HG03108 (cell line): ENCODE data around the gene MARCKS.

Source experiments
- ATAC-seq: cut with Tn5 transposase; IDR thresholded peaks from one replicate; pipeline ENCODE4 v1.9.1; 2021; ENCODE audit warnings: moderate library complexity; ENCODE audit not compliant: unreplicated experiment

The MARCKS gene

DNA sequence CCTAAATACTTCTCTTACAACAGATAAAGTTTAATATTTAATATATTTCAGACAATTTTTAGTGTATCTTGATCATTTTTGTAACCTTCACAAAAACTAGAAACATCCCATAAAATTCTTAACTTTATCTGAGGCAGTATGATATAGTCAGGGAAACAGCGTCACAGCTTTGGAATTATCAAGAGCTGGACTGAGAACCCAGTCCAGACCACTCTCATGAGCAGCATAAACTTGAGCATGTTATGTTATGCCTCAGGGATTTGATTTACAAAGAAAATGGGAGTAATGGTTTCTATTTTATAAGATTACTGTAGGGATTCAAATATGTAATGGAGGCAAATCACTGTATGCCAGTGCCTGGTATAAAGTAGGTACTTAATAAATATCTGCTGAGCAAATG is 8.3 kb upstream of the MARCKS start:
- ATAC-seq: no peak

DNA sequence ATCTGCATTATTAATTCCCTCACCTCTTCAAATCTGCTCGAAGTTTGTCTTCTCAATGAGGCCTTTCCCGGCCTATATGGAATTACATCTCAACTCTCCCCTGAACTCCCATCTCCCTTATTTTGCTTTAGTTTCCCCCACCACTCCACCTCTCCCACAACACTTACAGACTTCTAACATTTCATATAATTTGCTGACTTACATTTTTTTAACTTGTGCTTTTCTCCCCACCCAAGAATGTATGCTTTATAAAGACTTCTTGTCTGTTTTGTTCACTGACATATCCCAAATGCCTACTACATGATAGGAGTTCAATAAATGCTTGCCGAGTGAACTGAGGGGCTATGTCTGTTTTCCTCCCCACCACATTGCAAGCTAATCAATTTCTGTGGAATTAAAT is 3.9 kb upstream of the MARCKS start:
- ATAC-seq: no peak

DNA sequence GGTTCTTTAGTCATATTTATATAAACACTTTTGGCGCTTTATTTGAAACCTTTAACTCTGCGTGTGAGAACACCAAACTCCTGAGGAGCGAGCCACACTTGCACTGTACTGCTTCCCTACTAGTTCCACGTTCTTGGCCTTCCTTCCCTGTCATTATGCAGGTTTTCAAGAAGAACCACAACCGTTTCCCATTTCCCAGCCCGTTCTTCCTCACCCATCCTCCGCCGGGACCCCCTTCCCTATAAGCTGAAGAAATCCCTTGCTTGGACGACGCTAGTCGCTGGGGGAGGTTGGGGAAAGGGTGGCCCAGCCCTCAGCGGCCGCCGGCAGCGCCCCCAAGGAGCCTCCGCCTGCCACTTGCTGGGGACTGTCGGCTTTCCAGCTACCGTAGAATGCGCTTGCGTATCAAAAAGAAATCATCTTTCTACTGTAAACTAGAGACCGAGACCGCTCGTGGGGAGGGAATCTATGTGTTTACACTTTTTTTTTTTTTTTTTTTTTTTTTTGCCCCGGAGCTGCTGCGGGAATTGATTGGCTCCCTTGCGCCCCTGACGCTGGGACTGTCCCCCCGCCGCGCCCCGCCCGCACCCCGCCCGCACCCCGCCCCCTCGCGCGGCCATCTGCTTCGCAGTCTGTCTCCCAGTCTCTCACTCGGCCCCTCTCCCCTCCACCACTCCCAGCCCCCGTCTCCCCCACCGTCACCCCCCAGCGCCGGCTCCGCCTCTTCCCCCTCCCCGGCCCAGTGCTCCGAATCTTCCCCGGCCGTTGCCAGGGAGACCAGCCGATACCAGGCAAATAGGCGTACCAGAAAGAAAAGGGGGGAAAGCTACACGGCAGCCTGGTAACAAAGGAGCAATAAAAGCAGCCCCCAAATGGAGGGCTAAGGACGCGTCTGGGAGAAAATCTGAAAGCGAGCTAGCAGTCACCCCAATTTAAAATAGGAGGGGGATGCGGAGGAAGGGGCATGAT is 2.3 kb upstream of the MARCKS start:
- ATAC-seq: peak; percentile 15

DNA sequence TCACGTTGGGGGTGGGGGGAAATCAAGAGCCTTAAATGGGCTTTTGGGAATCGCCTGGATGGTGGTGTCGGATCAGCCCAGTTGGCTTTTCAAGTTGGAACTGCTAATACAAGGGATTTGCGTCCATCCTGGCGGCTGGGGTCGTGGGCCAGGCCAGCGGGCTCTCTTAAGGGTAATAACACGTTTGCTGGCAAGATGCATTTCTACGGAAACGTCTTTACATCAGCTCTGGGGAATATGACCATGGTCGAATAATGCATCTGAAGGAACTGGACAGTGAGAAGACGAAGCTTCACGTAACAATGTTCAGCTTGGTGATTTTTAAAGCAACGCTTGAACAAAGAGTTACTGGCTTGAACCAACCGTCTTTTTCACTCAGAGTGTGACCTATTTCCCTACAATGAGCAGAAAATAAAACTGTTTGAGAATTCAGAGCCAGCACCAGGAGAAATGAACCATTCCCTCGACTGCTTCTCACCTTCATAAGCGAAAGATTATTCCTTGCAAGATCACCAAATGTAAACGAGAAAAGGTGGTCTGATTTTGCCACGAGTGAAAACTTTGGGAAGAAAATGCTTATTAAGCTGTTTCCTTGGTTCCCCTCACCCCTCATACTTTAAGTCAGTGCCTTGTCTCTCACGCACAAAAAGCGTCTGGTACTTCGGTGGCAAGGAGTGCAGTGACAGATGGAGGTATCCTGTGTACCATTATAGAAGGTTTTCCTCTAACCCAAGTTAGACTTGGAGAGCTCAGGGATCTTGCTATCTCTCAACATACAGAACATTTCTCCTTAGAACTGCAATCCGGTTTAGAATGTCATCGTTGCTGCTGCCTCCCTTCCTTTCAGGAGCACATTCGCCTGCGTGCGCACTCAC is 1.4 kb upstream of the MARCKS start:
- no peak for ATAC-seq

DNA sequence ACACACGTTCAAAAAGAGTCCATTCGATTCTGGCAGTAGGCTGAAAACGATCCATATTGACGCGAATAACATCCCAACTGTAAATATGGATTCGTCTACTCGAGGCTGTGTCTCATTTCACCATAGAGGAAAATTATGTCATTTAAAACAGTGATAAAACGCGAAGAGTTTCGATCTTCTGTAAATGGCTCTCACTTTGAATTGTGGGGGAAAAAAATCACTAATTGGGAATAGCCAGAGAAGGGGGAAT is 845 bp upstream of the MARCKS start:
- no peak for ATAC-seq

DNA sequence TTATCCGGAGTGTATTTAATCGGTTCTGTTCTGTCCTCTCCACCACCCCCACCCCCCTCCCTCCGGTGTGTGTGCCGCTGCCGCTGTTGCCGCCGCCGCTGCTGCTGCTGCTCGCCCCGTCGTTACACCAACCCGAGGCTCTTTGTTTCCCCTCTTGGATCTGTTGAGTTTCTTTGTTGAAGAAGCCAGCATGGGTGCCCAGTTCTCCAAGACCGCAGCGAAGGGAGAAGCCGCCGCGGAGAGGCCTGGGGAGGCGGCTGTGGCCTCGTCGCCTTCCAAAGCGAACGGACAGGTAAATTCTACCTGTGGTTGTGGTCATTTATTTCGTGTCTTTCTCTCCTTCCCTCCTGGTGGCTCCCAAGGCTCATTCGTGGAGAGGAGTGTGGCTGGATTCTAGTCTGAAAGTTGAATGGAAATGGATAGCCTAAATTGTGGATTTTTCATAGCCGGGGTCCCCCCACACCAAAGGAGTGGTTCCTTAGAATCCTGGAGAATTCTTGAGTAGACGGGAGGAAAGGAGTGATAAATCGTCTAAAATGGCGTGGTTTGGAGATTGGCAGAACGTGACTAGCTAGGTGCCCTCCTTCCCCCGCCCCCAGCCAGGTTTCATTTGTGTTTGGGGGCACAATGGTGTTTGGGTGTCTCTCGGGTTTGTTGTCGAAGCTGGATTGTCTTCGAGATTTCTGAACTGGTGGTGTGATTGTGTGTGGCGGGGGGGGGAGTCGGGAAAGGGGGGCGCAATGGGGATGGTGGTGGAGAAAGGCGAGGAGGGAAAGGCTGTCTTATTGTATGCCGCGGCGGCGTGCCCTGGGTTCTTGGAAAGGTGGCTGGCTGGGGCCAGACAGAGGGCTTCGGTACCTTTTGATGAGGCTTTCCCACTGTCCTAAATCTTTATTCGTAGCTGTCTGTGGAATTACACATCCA is 673 bp downstream of the MARCKS start:
- ATAC-seq: no peak

DNA sequence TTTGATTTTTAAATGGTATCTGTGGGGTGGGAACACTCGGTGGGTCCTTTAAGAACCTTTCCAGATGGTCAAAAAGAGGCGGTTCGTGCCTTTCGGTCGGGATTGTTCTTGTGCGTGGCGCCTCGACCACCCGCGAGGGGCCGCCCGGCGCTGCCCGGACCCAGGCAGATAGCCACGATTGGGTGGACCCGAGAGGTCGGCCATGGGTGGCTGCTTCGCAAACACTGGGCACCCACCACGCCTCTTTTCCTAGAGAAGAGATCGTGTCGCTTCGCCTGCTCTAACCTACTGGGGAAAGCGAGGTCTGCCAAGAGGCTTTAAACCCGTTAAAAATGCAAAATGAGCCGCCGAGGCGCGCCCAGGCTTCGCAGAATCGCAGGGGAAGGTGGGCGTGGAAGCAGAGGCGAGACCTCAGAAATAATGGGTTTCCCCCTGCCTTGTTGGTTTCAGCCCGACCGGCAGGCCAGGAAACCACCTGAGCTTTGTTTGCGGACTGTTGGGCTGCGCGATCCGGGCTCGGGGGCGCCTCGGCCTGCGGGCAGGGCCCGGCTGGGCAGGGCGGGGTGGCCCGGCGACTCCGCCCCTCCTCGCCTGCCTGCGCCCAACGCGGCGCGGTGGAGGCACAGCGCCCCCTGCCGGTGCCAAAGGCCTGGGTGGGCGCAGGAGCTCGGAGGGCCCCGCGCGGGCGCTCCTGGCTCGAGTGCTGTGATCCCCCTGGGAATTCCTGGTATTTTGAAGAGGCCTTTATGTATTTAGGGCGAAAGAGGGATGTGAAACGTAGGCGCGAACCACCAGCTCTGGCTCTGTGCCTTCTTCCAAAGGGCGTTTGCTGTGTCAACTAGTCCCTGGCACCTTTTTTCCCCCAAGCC is 1.6 kb downstream of the MARCKS start:
- ATAC-seq: peak; percentile 76

DNA sequence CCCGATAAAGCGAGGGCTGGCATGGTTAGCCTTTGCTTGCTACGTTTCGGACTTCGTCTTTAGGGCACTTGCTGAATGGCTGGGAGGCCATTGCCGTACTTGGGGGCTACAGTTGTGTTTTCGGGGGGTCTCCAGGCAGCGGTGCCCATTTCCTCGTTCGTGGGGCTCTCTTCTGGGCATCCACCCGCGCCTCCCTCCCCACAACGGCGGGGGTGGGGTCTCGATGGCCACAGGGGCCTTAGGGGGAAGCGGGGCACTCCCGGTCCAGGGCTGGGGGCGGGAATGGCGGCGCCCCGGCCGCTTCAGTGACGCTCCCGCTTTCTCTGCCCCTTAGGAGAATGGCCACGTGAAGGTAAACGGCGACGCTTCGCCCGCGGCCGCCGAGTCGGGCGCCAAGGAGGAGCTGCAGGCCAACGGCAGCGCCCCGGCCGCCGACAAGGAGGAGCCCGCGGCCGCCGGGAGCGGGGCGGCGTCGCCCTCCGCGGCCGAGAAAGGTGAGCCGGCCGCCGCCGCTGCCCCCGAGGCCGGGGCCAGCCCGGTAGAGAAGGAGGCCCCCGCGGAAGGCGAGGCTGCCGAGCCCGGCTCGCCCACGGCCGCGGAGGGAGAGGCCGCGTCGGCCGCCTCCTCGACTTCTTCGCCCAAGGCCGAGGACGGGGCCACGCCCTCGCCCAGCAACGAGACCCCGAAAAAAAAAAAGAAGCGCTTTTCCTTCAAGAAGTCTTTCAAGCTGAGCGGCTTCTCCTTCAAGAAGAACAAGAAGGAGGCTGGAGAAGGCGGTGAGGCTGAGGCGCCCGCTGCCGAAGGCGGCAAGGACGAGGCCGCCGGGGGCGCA is 2.4 kb downstream of the MARCKS start:
- ATAC-seq: peak; percentile 0

DNA sequence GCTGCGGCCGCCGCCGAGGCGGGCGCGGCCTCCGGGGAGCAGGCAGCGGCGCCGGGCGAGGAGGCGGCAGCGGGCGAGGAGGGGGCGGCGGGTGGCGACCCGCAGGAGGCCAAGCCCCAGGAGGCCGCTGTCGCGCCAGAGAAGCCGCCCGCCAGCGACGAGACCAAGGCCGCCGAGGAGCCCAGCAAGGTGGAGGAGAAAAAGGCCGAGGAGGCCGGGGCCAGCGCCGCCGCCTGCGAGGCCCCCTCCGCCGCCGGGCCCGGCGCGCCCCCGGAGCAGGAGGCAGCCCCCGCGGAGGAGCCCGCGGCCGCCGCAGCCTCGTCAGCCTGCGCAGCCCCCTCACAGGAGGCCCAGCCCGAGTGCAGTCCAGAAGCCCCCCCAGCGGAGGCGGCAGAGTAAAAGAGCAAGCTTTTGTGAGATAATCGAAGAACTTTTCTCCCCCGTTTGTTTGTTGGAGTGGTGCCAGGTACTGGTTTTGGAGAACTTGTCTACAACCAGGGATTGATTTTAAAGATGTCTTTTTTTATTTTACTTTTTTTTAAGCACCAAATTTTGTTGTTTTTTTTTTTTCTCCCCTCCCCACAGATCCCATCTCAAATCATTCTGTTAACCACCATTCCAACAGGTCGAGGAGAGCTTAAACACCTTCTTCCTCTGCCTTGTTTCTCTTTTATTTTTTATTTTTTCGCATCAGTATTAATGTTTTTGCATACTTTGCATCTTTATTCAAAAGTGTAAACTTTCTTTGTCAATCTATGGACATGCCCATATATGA is 3.2 kb downstream of the MARCKS start:
- no peak for ATAC-seq

DNA sequence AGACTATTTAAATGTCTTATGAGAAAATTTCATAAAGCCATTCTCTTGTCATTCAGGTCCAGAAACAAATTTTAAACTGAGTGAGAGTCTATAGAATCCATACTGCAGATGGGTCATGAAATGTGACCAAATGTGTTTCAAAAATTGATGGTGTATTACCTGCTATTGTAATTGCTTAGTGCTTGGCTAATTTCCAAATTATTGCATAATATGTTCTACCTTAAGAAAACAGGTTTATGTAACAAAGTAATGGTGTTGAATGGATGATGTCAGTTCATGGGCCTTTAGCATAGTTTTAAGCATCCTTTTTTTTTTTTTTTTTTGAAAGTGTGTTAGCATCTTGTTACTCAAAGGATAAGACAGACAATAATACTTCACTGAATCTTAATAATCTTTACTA is 5.0 kb downstream of the MARCKS start:
- no peak for ATAC-seq

DNA sequence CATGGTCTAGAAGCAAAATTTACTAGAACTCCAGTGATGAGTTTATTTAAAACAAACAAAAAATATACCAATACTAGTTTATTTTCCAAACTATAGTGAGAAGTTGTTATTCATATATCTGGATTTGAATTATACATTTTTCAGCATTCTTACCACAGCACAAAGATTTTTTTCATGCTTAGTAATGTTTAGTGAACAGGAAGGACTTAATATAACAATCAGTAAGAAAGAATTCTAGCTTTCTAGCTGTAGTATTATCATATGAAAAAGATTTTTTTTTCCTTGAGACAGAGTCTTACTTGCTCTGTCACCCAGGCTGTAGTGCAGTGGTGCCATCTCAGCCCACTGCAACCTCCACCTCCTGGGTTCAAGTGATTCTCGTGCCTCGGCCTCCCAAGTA is 13.8 kb downstream of the MARCKS start:
- ATAC-seq: no peak

DNA sequence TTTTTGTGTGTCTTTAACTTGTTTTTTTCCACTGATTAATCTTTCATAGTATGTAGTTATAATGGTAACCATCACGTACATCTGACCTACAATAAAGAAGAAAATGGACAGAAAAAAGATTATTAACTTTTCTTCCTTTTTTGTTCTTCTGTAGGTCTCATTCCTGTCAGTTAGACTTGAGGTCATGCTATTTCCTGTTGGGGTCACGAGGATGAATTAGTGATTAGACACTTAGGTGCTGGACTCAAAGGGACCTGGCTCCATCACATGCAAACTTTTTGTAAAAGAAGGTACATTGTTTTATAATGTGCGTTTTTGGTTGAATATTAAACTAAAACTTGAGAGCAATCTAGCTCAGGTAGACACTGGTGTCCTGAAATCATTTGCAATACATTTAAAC is 14.8 kb downstream of the MARCKS start:
- ATAC-seq: no peak

DNA sequence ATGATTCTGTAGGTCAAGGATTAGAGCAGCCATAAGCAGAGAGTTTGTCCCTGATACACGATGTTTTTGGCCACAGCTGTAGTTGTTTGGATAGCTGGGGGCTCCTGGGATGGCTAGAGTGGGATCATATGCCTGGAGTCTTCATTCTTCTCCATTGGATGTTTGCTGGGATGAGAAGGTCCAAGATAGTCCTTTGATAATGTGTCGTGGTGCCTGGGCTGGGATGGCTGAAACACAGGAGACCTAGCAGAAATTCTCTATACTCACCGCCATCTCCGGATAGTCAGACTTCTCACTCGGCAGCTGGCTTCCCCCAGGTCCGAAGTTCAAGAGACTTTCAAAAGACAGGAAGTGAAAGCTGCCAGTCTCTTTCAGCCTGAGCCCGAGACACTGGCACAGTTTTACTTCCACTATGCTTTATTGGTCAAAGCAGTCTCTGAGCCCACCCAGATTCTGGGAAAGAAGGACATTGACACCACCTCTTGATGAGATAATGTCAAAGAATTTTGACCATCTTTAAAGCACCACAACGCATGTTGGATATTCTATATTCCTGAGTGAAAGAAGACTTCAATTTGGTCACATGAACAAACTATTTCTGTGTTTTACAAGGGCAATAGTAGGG is 16.0 kb downstream of the MARCKS start:
- peak; percentile 95 for ATAC-seq

DNA sequence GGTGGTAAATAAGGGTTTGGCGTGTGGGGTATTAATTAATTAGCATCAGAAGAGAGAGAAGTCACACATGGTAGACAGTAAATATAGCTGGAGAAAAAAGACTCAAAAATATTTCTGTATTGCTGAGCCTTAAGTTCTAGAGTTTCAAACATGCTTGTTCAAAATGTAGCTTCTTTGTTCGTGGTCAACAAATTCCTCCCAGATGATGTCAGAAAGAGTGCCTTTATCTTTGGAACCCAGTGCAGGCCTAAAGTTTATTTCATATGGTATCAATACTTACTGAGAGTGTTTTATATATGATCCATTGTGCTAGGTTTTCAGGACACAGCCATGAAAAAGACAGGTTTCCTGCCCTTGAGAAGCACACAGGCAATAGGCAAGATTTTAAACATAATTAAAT is 18.3 kb downstream of the MARCKS start:
- ATAC-seq: no peak

DNA sequence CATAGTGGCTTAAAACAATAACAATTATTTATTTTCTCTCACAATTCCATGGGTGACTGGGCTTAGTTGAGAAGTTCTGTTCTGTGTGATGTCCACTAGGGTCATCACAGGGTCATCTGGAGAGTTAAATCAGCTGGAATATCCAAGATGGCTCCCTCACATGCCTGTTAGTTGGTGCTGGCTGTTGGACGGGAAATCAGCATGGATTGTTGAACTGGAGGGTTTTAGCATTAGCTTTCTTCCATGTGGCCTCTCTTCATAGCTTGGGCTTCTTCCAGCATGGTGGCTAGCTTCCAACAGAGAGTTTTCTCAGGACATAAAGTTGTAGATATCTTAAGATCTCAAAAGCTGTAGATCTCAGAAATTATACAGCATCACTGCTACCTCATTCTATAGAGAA is 19.6 kb downstream of the MARCKS start:
- ATAC-seq: no peak

DNA sequence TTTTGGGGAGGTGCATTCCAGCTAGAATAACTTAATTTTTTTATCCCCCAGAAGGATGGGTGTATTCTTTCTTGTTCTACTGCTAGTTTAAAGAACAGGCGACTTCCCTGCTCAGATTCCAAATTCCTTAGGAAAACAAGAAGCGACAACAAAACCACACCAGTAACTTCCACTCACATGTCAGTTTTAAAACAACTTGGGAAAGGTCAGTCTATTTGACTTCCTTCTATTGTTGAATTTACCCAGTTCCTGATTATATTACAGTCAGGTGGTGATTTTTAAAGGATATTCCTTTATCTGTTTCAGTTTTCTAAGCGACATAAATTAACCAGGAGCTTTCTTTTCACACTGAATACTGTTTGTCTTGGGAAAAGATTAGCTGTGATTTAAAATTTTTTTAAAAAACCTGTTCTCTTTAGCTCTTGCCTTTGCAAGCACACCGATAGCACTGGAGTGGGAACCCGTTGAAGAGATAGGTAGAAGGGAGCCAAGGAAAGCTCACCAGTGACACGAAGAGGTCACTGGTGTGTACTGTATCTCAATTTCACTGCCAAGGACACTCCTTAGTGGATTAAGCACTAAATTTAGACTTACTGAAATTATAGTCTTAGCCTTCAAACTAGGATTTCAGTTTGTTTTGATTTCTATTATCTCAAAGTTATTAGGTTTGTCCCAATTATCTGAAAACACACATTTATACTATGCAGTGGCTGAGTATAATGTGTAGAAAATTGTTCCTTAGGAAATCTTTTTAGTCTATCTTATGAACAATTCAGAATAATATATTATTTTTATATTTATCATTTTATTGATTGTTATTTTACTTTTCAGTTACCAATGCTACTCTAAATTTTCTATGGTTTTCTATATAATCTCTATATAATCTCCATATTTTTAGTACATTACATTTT is 22.3 kb downstream of the MARCKS start:
- ATAC-seq: peak; percentile 99

DNA sequence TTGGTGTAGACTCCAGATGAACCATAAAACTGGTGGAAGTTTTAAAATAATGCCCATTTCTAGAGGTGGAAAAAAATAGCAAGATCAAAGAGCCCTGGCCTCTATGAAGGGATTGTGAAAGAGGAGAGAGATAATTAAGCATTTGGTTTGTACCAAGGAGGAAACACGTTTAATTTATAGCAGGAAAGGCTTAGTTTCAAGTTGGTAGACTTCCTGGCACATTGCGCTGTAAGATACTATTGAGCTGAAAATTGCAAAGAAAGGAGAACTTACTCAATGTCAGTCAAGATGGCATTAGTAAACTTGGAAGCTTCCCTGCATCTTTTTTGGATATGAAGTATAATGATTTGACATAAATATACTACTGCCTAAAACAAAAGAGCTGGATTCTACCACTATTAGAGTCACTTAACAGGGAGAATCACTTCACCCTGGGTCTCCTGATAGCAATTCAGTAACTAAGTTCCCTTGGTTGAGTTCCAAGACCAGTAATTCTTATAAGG is 24.4 kb downstream of the MARCKS start:
- ATAC-seq: no peak
